Transverse colon (tissue), 4 donors: ENCODE measurements around the gene DMXL2. TPM values are rescaled to one million over a fixed set of nuclear protein-coding genes. Genes with fewer than 3 reads are reported as not detected.
"Not testable (repeated sequence)": the region's sequence is repeated elsewhere in the genome, so short reads cannot be mapped to it uniquely, and the experiment has no call there.

Source experiments
- DNase-seq: peaks from one replicate; pipeline ENCODE4 v3.0.0-alpha.2; 2019
- H3K27ac ChIP-seq, 4 donors: fragments of 200-600 bp; sonication (generic); 2 replicates each; pipeline ENCODE4 v1.5.1; 2016 to 2018; ENCODE audit warnings: inconsistent platforms in 4 of 4
- H3K27me3 ChIP-seq: fragments of 200-600 bp; sonication (generic); 2 replicates; pipeline ENCODE4 v1.5.1; 2017; ENCODE audit warnings: inconsistent platforms
- H3K36me3 ChIP-seq, 4 donors: fragments of 200-600 bp; sonication (generic); 2 replicates each; pipeline ENCODE4 v1.5.1; 2017 to 2019; ENCODE audit warnings: inconsistent platforms in 4 of 4
- H3K4me1 ChIP-seq, 4 donors: fragments of 200-600 bp; sonication (generic); 2 replicates each; pipeline ENCODE4 v1.5.1; 2017 to 2020; ENCODE audit warnings: inconsistent platforms in 4 of 4
- H3K4me3 ChIP-seq, 4 donors: fragments of 200-600 bp; sonication (generic); 1 replicate in 1 of 4; 2 replicates in 3 of 4; pipeline versions ENCODE4 v1.5.1 to v1.6.1; 2017 to 2019; ENCODE audit warnings: inconsistent platforms in 4 of 4
- H3K9me3 ChIP-seq, 2 donors: fragments of 200-600 bp; sonication (generic); 2 replicates each; pipeline ENCODE4 v1.5.1; 2017 to 2019; ENCODE audit warnings: inconsistent platforms in 2 of 2
- EP300 ChIP-seq: sonication (generic); formaldehyde crosslinking; IDR thresholded peaks from one replicate; pipeline ENCODE4 v1.6.1; 2017; ENCODE audit warnings: antibody characterized with exemption, low read depth
- POLR2A ChIP-seq: fragments of 450-650 bp; IDR thresholded peaks from one replicate; pipeline ENCODE4 v1.6.1; 2016; ENCODE audit warnings: antibody characterized with exemption, mild to moderate bottlenecking, moderate library complexity
- POLR2AphosphoS5 ChIP-seq, 3 donors: sonication (generic); formaldehyde crosslinking; IDR thresholded peaks; one replicate each; pipeline ENCODE4 v1.6.1; 2016; ENCODE audit warnings: antibody characterized with exemption in 3 of 3
- WGBS, 2 donors: methylation state at CpG; one replicate each; pipeline ENCODE4 v1.1.5; 2018; ENCODE audit warnings: low coverage in 1 of 2; 5-methylcytosine and 5-hydroxymethylcytosine counted together
- in situ Hi-C, 4 donors: fragments of 200-750 bp; cut with MboI; loops; one replicate each; pipeline versions ENCODE4 v1.15.0 to v1.15.1; 2017; ENCODE audit warnings: low sequenced_read_pairs in 3 of 4, low pct_ligation_motif_present in 1 of 4, low pct_unique_long_range_greater_than_20kb in 1 of 4
- intact Hi-C: fragments of 100-400 bp; cut with DNase I; formaldehyde crosslinking; loops from one replicate; pipeline ENCODE4 v1.15.1; 2023; ENCODE audit warnings: low total_unique reads
- total RNA-seq, 4 donors: library from RNA; depleted of rRNA; stranded (reverse); fragments of >200 nt; gene quantifications; one replicate each; pipeline ENCODE4 v1.1.0, GENCODE V29; 2016
- TF ChIP-seq, protein P1 (sequence below), 5 experiments: fragments of 200-600 bp in 3 of 5; fragments of 450-650 bp in 2 of 5; sonication (generic) in 3 of 5; IDR thresholded peaks; 1 replicate in 2 of 5; 2 replicates in 3 of 5; pipeline ENCODE4 v1.5.1; 2016 to 2017; ENCODE audit warnings: antibody characterized with exemption in 5 of 5, inconsistent platforms in 3 of 5, mild to moderate bottlenecking in 2 of 5, moderate library complexity in 1 of 5

The DMXL2 gene
- total RNA-seq, 4 donors from 2014 or later, result 35.8 to 75.9 (median 56.0) TPM

- Histone ChIP-seq H3K4me1 (no peaks in the 10 kb centered on the region), H3K4me3 (no peak overlapping the region), H3K36me3 (no peaks in the 10 kb centered on the region), H3K27me3 (no peaks in the 10 kb centered on the region), H3K9me3 (no peaks in the 10 kb centered on the region), H3K27ac (no peak overlapping the region)
- in situ Hi-C loops (loop anchor here in 3 of 4 donors (5.0 to 10.0 kb wide), 3 partner anchors 123 to 130 kb away; no protein-coding TSS in a partner anchor), intact Hi-C loops (no loop called here)
- DNase-seq, result no peak
- 90 to 94% methylated on average over 5 of the region's 5 CpGs for WGBS, 2 donors
- TF ChIP-seq POLR2A, result no peak
- TF ChIP-seq POLR2AphosphoS5 (IDR thresholded peaks at IDR 0.05), result no peak
- TF ChIP-seq, protein P1, sequence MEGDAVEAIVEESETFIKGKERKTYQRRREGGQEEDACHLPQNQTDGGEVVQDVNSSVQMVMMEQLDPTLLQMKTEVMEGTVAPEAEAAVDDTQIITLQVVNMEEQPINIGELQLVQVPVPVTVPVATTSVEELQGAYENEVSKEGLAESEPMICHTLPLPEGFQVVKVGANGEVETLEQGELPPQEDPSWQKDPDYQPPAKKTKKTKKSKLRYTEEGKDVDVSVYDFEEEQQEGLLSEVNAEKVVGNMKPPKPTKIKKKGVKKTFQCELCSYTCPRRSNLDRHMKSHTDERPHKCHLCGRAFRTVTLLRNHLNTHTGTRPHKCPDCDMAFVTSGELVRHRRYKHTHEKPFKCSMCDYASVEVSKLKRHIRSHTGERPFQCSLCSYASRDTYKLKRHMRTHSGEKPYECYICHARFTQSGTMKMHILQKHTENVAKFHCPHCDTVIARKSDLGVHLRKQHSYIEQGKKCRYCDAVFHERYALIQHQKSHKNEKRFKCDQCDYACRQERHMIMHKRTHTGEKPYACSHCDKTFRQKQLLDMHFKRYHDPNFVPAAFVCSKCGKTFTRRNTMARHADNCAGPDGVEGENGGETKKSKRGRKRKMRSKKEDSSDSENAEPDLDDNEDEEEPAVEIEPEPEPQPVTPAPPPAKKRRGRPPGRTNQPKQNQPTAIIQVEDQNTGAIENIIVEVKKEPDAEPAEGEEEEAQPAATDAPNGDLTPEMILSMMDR (IDR thresholded peaks at IDR 0.05), result no peak
- TF ChIP-seq EP300, result no peak
Measured at GRCh38 chr15:51652084-51652668, 29.6 kb upstream of the DMXL2 start.

DNA sequence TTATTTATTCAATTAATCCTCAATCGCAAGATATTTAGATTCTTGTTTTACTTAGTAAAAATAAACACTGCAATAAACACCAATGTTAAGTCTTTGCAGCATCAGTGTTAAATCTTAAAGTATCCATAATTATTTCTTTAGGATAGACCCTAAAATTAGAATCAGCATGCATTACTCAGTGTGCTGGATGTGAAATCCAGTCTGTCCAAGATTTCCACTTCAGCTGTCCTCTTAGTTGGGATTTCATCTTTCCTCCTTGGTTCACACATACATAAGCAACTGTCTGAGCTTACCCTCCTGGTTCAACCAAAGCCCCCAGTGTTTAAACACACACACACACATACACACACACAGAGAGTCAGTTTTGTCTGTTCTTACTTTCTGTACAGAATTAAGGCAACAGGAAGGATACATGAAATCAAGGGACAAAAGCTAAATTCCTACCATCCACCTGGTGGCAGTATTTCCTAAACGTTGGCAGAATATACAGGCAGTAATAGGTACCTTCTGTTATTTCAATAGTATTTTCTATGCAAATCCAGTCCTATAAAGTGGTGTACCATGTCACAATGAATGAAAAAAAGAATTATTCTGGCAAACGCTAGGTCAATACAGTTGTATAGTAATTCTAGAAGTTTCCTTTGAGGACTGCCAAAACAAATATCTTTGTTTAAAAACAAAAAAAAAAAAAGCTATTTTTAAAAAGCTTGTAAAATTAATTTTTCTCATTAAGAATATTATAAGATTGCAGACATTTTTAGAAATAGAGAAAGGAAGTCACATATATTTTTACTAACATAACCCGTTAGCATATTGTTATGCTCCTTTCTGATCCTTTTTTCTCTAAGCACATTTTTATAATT, 27.3 kb upstream of the DMXL2 start:
- intact Hi-C loops, result no loop called here
- peak; percentile 19 for DNase-seq
- in situ Hi-C loops, result loop anchor here in 3 of 4 donors (5.0 to 10.0 kb wide), 3 partner anchors 125 to 132 kb away; no protein-coding TSS in a partner anchor

DNA sequence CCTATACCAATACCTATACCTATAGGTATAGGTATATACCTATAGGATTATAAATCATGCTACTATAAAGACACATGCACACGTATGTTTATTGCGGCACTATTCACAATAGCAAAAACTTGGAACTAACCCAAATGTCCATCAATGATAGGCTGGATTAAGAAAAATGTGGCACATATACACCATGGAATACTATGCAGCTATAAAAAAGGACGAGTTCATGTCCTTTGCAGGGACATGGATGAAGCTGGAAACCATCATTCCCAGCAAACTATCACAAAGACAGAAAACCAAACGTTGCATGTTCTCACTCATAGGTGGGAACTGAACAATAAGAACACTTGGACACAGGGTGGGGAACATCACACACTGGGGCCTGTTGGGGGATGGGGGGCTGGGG, 26.1 kb upstream of the DMXL2 start:
- H3K9me3 ChIP-seq, intact Hi-C loops, H3K4me3 ChIP-seq, H3K27ac ChIP-seq, H3K4me1 ChIP-seq, H3K27me3 ChIP-seq, H3K36me3 ChIP-seq, in situ Hi-C loops, DNase-seq: not testable (repeated sequence)
- 76 to 95% methylated on average over 2 to 4 of the region's 4 CpGs for WGBS, 2 donors

More for the DNA sequence above, 27.3 kb upstream of the DMXL2 start:
- Histone ChIP-seq H3K27me3 (no peaks in the 10 kb centered on the region), H3K4me3 (no peak overlapping the region), H3K4me1 (peaks cover 0 to 7% (median 0%) of the 10 kb centered on the region in 4 donors), H3K9me3 (no peaks in the 10 kb centered on the region), H3K27ac (no peak overlapping the region), H3K36me3 (no peaks in the 10 kb centered on the region)
- TF ChIP-seq, protein P1 (IDR thresholded peaks at IDR 0.05), result peak; percentile 70 to 88 (median 74)
- TF ChIP-seq EP300 (no peak), POLR2A (no peak), POLR2AphosphoS5 (IDR thresholded peaks at IDR 0.05) (no peak)
- 39 to 41% methylated on average over 4 of the region's 4 CpGs for WGBS, 2 donors

DNA sequence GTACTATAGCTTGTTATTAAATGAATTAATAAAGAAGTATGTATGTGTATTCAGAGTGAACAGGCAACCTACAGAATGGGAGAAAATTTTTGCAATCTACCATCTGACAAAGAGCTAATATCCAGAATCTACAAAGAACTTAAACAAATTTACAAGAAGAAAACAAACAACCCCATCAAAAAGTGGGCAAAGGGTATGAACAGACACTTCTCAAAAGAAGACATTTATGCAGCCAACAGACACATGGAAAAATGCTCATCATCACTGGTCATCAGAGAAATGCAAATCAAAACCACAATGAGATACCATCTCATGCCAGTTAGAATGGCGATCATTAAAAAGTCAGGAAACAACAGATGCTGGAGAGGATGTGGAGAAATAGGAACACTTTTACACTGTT, 25.5 kb upstream of the DMXL2 start:
- in situ Hi-C loops, DNase-seq, H3K4me3 ChIP-seq, H3K9me3 ChIP-seq, H3K27ac ChIP-seq, H3K27me3 ChIP-seq, H3K4me1 ChIP-seq, intact Hi-C loops, H3K36me3 ChIP-seq: not testable (repeated sequence)
- WGBS, 2 donors, result 71 to 80% methylated on average over 1 of the region's 1 CpG

DNA sequence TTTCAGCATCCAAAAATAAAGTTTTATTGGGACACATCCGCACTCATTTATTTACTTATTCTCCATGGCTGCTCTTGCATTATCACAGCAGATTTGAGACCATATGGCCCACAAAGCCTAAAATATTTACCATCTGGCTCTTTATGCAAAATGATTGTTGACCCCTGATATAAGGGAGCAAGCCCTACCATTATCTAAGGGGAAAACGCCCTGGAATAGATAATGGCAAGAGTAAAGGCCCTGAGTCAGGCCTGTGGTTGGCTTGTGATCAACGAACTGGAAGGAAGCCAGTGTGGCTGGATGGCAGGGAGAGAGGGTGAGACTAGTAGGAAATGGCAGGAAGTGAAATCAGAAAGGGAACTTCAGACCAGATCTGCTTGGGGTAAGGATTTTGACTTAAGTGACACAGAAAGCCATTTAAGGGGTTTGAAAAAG, 24.6 kb upstream of the DMXL2 start:
- H3K27me3 ChIP-seq, result no peaks in the 10 kb centered on the region
- in situ Hi-C loops, result no loop called here
- 43 to 50% methylated on average over 2 to 3 of the region's 3 CpGs for WGBS, 2 donors
- H3K27ac ChIP-seq, result no peak overlapping the region
- TF ChIP-seq POLR2AphosphoS5 (IDR thresholded peaks at IDR 0.05), result no peak
- TF ChIP-seq, protein P1 (IDR thresholded peaks at IDR 0.05), result no peak
- no peak for TF ChIP-seq EP300
- no peak for TF ChIP-seq POLR2A
- H3K4me3 ChIP-seq, result no peak overlapping the region
- DNase-seq, result peak; percentile 56
- H3K4me1 ChIP-seq, result peaks cover 4 to 9% (median 6%) of the 10 kb centered on the region in 4 donors
- H3K9me3 ChIP-seq, result no peaks in the 10 kb centered on the region
- H3K36me3 ChIP-seq, result no peaks in the 10 kb centered on the region
- intact Hi-C loops, result loop anchor here (2.0 kb wide), 1 partner anchor 130 kb away; no protein-coding TSS in a partner anchor
